Osteocyte (in vitro differentiated cells): ENCODE data around the gene CT47C1. TPM values are rescaled to one million over a fixed set of nuclear protein-coding genes. Genes with fewer than 3 reads are reported as not detected.

Experiments used
- DNase-seq: peaks from one replicate; pipeline ENCODE4 v3.0.0; 2021; ENCODE audit warnings: mixed read lengths; ENCODE audit not compliant: unreplicated experiment; ENCODE audit errors: extremely low spot score
- H3K27ac Mint-ChIP-seq: one replicate; pipeline ENCODE4 v1.8.0; 2021; ENCODE audit warnings: mild to moderate bottlenecking, mixed read lengths; ENCODE audit not compliant: unreplicated experiment
- H3K27me3 Mint-ChIP-seq: one replicate; pipeline ENCODE4 v1.8.0; 2021; ENCODE audit warnings: mixed read lengths; ENCODE audit not compliant: unreplicated experiment
- H3K36me3 Mint-ChIP-seq: one replicate; pipeline ENCODE4 v1.8.0; 2021; ENCODE audit warnings: mixed read lengths; ENCODE audit not compliant: unreplicated experiment
- H3K4me1 Mint-ChIP-seq: one replicate; pipeline ENCODE4 v1.8.0; 2021; ENCODE audit warnings: mixed read lengths; ENCODE audit not compliant: unreplicated experiment
- H3K4me3 Mint-ChIP-seq: one replicate; pipeline ENCODE4 v1.8.0; 2021; ENCODE audit warnings: mild to moderate bottlenecking, moderate library complexity, mixed read lengths; ENCODE audit not compliant: unreplicated experiment
- H3K9me3 Mint-ChIP-seq: one replicate; pipeline ENCODE4 v1.8.0; 2021; ENCODE audit warnings: mixed read lengths; ENCODE audit not compliant: unreplicated experiment
- CTCF ChIP-seq: fragments of 200-600 bp; sonication (generic); IDR thresholded peaks from 2 replicates; pipeline ENCODE4 v1.5.0; 2021; ENCODE audit warnings: antibody characterized with exemption, mild to moderate bottlenecking, moderate library complexity
- total RNA-seq: library from RNA; stranded (reverse); gene quantifications from 2 replicates; pipeline ENCODE4 v1.2.1, GENCODE V29; 2021

The CT47C1 gene
- total RNA-seq, 1 donor from 2014 or later: not detected

GRCh38 chrX:119101168-119101567 is 28.4 kb downstream of the CT47C1 start:
- Mint-ChIP-seq H3K27ac (no peak overlapping the region), H3K4me3 (no peak overlapping the region), H3K27me3 (peaks cover 9% of the 10 kb centered on the region), H3K9me3 (peaks cover 9% of the 10 kb centered on the region), H3K4me1 (no peaks in the 10 kb centered on the region), H3K36me3 (no peaks in the 10 kb centered on the region)
- no peak for TF ChIP-seq CTCF
- DNase-seq: no peak

- Mint-ChIP-seq H3K9me3 (peaks cover 14% of the 10 kb centered on the region), H3K4me3 (no peak overlapping the region), H3K27ac (no peak overlapping the region), H3K4me1 (no peaks in the 10 kb centered on the region), H3K27me3 (peaks cover 11% of the 10 kb centered on the region), H3K36me3 (no peaks in the 10 kb centered on the region)
- no peak for DNase-seq
- TF ChIP-seq CTCF: no peak
These were observed 33.0 kb downstream of the CT47C1 start for GRCh38 chrX:119105826-119106225.

GRCh38 chrX:119107206-119107605 is 34.4 kb downstream of the CT47C1 start:
- Mint-ChIP-seq H3K4me1 (no peaks in the 10 kb centered on the region), H3K27ac (no peak overlapping the region), H3K4me3 (no peak overlapping the region), H3K9me3 (peaks cover 14% of the 10 kb centered on the region), H3K27me3 (peaks cover 11% of the 10 kb centered on the region), H3K36me3 (no peaks in the 10 kb centered on the region)
- DNase-seq: no peak
- TF ChIP-seq CTCF: no peak

GRCh38 chrX:119118780-119119395 is 46.1 kb downstream of the CT47C1 start:
- Mint-ChIP-seq H3K9me3 (no peaks in the 10 kb centered on the region), H3K4me1 (no peaks in the 10 kb centered on the region), H3K4me3 (no peak overlapping the region), H3K27ac (no peak overlapping the region), H3K36me3 (no peaks in the 10 kb centered on the region), H3K27me3 (peaks cover 9% of the 10 kb centered on the region)
- no peak for DNase-seq
- peak; percentile 68 for TF ChIP-seq CTCF

GRCh38 chrX:119121341-119121740 is 48.5 kb downstream of the CT47C1 start:
- Mint-ChIP-seq H3K9me3 (no peaks in the 10 kb centered on the region), H3K27me3 (peaks cover 8% of the 10 kb centered on the region), H3K36me3 (no peaks in the 10 kb centered on the region), H3K27ac (no peak overlapping the region), H3K4me3 (no peak overlapping the region), H3K4me1 (no peaks in the 10 kb centered on the region)
- DNase-seq: no peak
- no peak for TF ChIP-seq CTCF

Other genes with a start within 250 kb of the CT47C1 start
- 0.16 TPM in 1 of 2 replicates, not detected in the other for gene ZCCHC12, start 249.2 kb upstream of the CT47C1 start, total RNA-seq
- gene LONRF3, start 98.4 kb upstream of the CT47C1 start, total RNA-seq: not detected in 2 replicates
- not detected in 2 replicates for gene KIAA1210, start 54.8 kb downstream of the CT47C1 start, total RNA-seq
- gene PGRMC1, start 163.3 kb downstream of the CT47C1 start, total RNA-seq: 61.9 and 66.9 TPM in 2 replicates